Fibroblast of lung (primary cell): ENCODE data around the gene SLC18A3.

Source experiments
- CTCF ChIP-seq, 2 donors: IDR thresholded peaks in 1 of 2; conservative IDR thresholded peaks in 1 of 2; 1 replicate in 1 of 2; 2 replicates in 1 of 2; pipeline ENCODE4 v1.5.1; 2011 to 2012; ENCODE audit warnings: low read length in 2 of 2, control low read depth in 1 of 2, inconsistent platforms in 1 of 2, low read depth in 1 of 2, mild to moderate bottlenecking in 1 of 2
- EZH2 ChIP-seq: IDR thresholded peaks from 2 replicates; pipeline ENCODE4 v1.5.1; 2012; ENCODE audit warnings: low read length, control low read depth, mild to moderate bottlenecking; ENCODE audit errors: missing control alignments

- TF ChIP-seq CTCF (conservative IDR thresholded peaks at IDR 0.05 in 1 of 2, IDR thresholded peaks at IDR 0.05 in 1 of 2; ENCODE audit: low read depth in 1 of 2, low read length in 2 of 2) = no peak
- no peak for TF ChIP-seq EZH2
Measured at GRCh38 chr10:49647554-49647953, 37.4 kb downstream of the SLC18A3 start.
